Peyer's patch (tissue), 4 donors: ENCODE results near the gene ZBTB38.

Source experiments
- POLR2A ChIP-seq, 2 donors: fragments of 450-650 bp; IDR thresholded peaks; one replicate each; pipeline ENCODE4 v1.5.1; 2017; ENCODE audit warnings: antibody characterized with exemption in 2 of 2, mild to moderate bottlenecking in 2 of 2, moderate library complexity in 2 of 2
- TF ChIP-seq, protein P1 (sequence below), 6 experiments: fragments of 450-650 bp in 4 of 6; fragments of 200-600 bp in 2 of 6; sonication (generic) in 1 of 6; IDR thresholded peaks; one replicate each; pipeline ENCODE4 v1.5.1; 2017 to 2019; ENCODE audit warnings: antibody characterized with exemption in 6 of 6, mild to moderate bottlenecking in 3 of 6, moderate library complexity in 1 of 6

DNA sequence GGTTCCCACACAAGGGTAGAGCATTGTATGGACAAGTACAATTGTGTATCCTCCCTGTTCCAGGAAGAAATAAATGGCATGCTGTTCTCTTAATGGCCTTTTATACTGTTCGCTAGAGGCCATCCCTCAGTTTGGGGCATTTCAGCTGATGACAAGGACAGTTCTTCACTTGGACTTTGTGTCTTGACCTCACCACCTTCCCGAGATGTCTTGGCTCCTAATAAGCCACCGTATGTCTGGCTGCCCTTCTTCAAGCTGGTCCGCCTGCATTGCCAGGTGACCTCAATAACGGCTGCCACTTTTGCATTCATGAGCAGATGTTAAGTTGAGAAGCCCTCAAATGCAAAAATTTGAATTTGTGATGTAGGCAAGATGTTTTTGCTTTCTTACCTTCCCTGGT lies 24.1 kb downstream of the ZBTB38 start:
- TF ChIP-seq, protein P1, sequence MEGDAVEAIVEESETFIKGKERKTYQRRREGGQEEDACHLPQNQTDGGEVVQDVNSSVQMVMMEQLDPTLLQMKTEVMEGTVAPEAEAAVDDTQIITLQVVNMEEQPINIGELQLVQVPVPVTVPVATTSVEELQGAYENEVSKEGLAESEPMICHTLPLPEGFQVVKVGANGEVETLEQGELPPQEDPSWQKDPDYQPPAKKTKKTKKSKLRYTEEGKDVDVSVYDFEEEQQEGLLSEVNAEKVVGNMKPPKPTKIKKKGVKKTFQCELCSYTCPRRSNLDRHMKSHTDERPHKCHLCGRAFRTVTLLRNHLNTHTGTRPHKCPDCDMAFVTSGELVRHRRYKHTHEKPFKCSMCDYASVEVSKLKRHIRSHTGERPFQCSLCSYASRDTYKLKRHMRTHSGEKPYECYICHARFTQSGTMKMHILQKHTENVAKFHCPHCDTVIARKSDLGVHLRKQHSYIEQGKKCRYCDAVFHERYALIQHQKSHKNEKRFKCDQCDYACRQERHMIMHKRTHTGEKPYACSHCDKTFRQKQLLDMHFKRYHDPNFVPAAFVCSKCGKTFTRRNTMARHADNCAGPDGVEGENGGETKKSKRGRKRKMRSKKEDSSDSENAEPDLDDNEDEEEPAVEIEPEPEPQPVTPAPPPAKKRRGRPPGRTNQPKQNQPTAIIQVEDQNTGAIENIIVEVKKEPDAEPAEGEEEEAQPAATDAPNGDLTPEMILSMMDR (IDR thresholded peaks at IDR 0.05) = no peak
- TF ChIP-seq POLR2A (IDR thresholded peaks at IDR 0.05) = no peak
